Breast epithelium (tissue), 4 donors: Measurements from ENCODE around the gene GJB4. TPM values are rescaled to one million over a fixed set of nuclear protein-coding genes. Genes with fewer than 3 reads are reported as not detected.
"Not testable (repeated sequence)": the region's sequence is repeated elsewhere in the genome, so short reads cannot be mapped to it uniquely, and the experiment has no call there.

ENCODE experiments used
- DNase-seq, 2 donors: peaks; one replicate each; pipeline ENCODE4 v3.0.0-alpha.2; 2019; ENCODE audit warnings: low spot score in 2 of 2
- H3K27ac ChIP-seq, 2 donors: fragments of 200-600 bp; sonication (generic) in 1 of 2; one replicate each; pipeline ENCODE4 v1.5.1; 2016 to 2019; ENCODE audit warnings: mild to moderate bottlenecking in 1 of 2
- H3K27me3 ChIP-seq, 2 donors: fragments of 200-600 bp; sonication (generic) in 1 of 2; one replicate each; pipeline versions ENCODE4 v1.5.1 to v1.6.0; 2017 to 2019; ENCODE audit warnings: control low read depth in 1 of 2, mild to moderate bottlenecking in 1 of 2
- H3K36me3 ChIP-seq: fragments of 200-600 bp; one replicate; pipeline ENCODE4 v1.5.1; 2019
- H3K4me1 ChIP-seq, 2 donors: fragments of 200-600 bp; sonication (generic); one replicate each; pipeline ENCODE4 v1.5.1; 2016 to 2019; ENCODE audit warnings: control low read depth in 1 of 2
- H3K4me3 ChIP-seq, 3 donors: fragments of 200-600 bp; sonication (generic); 1 replicate in 2 of 3; 2 replicates in 1 of 3; pipeline ENCODE4 v1.5.1; 2016 to 2019; ENCODE audit warnings: mild to moderate bottlenecking in 3 of 3, moderate library complexity in 2 of 3
- H3K9me3 ChIP-seq, 2 donors: fragments of 200-600 bp; sonication (generic) in 1 of 2; one replicate each; pipeline ENCODE4 v1.5.1; 2016 to 2019; ENCODE audit warnings: control low read depth in 1 of 2
- POLR2A ChIP-seq: fragments of 450-650 bp; IDR thresholded peaks from one replicate; pipeline ENCODE4 v1.6.1; 2016; ENCODE audit warnings: antibody characterized with exemption, mild to moderate bottlenecking, moderate library complexity
- POLR2AphosphoS5 ChIP-seq, 3 donors: sonication (generic); formaldehyde crosslinking; IDR thresholded peaks; one replicate each; pipeline ENCODE4 v1.6.1; 2017; ENCODE audit warnings: antibody characterized with exemption in 3 of 3
- intact Hi-C: fragments of 100-400 bp; cut with DNase I; formaldehyde crosslinking; loops from one replicate; pipeline ENCODE4 v1.15.1; 2023; ENCODE audit warnings: low total_unique reads
- total RNA-seq, 3 donors: library from RNA; depleted of rRNA; stranded (reverse); fragments of >200 nt; gene quantifications; one replicate each; pipeline ENCODE4 v1.1.0, GENCODE V29; 2016
- TF ChIP-seq, protein P1 (sequence below), 3 donors: fragments of 450-650 bp; IDR thresholded peaks; one replicate each; pipeline ENCODE4 v1.5.1; 2016 to 2017; ENCODE audit warnings: antibody characterized with exemption in 3 of 3, mild to moderate bottlenecking in 3 of 3, moderate library complexity in 3 of 3

Gene GJB4
- total RNA-seq, 3 donors from 2014 or later: 0.15 TPM; not detected in 2

DNA sequence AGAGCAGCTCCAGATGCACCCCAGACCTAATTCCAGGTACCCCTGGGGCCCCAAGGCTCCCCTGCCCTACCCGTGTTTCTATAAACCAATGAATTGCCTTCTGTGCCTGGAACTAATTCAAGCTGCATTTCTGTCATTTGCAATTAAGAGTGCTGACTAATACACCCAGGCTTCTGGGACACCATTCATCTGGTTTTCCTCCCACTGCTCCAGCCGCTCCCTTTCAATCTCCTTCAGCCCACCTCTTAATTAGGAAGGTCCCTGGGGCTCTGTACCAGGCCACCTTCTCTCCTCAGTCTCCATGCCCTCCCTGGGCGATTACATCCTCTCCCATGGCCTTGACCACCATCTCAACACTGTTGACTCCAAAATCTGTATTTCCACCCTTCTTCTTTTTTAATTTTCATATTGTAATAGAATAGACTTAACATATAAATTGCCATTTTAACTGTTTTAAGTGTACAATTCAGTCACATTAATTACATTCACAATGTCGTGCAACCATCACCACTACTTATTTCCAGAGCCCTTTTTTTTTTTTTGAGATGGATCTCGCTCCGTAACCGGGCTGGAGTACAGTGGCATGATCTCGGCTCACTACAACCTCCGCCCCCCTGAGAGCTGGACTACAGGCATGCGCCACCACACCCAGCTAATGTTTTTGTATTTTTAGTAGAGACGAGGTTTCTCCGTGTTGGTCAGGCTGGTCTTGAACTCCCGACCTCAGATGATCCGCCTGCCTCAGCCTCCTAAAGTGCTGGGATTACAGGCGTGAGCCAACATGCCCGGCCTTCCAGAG is 12.2 kb downstream of the GJB4 start:
- Histone ChIP-seq H3K4me3 (no peak overlapping the region), H3K36me3 (no peaks in the 10 kb centered on the region), H3K9me3 (no peaks in the 10 kb centered on the region), H3K4me1 (no peaks in the 10 kb centered on the region), H3K27ac (no peak overlapping the region), H3K27me3 (no peaks in the 10 kb centered on the region)
- intact Hi-C loops: no loop called here
- TF ChIP-seq POLR2A (no peak), POLR2AphosphoS5 (IDR thresholded peaks at IDR 0.05) (no peak)
- TF ChIP-seq, protein P1, sequence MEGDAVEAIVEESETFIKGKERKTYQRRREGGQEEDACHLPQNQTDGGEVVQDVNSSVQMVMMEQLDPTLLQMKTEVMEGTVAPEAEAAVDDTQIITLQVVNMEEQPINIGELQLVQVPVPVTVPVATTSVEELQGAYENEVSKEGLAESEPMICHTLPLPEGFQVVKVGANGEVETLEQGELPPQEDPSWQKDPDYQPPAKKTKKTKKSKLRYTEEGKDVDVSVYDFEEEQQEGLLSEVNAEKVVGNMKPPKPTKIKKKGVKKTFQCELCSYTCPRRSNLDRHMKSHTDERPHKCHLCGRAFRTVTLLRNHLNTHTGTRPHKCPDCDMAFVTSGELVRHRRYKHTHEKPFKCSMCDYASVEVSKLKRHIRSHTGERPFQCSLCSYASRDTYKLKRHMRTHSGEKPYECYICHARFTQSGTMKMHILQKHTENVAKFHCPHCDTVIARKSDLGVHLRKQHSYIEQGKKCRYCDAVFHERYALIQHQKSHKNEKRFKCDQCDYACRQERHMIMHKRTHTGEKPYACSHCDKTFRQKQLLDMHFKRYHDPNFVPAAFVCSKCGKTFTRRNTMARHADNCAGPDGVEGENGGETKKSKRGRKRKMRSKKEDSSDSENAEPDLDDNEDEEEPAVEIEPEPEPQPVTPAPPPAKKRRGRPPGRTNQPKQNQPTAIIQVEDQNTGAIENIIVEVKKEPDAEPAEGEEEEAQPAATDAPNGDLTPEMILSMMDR (IDR thresholded peaks at IDR 0.05): no peak
- no peak for DNase-seq

DNA sequence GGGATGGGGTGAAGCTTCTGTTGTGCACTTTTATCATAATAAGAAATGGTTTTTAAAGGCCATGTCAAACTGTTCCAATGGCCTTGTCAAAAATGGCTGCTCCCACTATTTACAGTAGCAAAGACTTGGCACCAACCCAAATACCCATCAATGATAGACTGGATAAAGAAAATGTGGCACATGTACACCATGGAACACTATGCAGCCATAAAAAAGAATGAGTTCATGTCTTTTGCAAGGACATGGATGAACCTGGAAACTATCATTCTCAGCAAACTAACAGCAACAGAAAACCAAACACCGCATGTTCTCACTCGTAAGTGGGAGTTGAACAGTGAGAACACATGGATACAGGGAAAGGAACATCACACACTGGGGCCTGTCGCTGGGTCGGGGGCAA is 13.6 kb downstream of the GJB4 start:
- H3K27me3 ChIP-seq, intact Hi-C loops, H3K4me1 ChIP-seq, H3K27ac ChIP-seq, DNase-seq, H3K36me3 ChIP-seq, H3K4me3 ChIP-seq, H3K9me3 ChIP-seq: not testable (repeated sequence)

DNA sequence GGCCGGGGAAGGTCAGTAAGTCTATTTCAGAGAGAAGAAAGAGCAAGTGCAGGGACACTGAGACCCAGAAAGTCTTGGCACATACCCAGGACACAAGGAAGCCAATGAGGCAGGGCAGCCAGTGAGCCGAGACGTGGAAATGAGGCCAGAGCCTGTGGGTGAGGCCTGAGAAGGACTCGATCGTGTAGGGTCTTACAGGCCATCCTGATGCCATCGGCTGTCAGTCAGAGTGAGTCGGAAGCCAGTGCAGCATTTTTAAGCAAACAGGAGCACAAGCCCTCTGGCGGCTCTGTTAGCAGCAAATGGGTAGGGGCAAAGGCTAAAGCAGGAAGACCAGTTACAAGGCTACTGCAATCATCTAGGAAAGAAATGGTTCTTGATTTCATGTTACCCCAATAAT is 15.4 kb downstream of the GJB4 start:
- H3K27me3 ChIP-seq: no peaks in the 10 kb centered on the region
- H3K27ac ChIP-seq: no peak overlapping the region
- no peaks in the 10 kb centered on the region for H3K4me1 ChIP-seq
- intact Hi-C loops: no loop called here
- DNase-seq: no peak
- H3K4me3 ChIP-seq: no peak overlapping the region
- no peaks in the 10 kb centered on the region for H3K36me3 ChIP-seq
- TF ChIP-seq POLR2A: no peak
- TF ChIP-seq POLR2AphosphoS5 (IDR thresholded peaks at IDR 0.05): no peak
- TF ChIP-seq, protein P1 (IDR thresholded peaks at IDR 0.05): no peak
- no peaks in the 10 kb centered on the region for H3K9me3 ChIP-seq

DNA sequence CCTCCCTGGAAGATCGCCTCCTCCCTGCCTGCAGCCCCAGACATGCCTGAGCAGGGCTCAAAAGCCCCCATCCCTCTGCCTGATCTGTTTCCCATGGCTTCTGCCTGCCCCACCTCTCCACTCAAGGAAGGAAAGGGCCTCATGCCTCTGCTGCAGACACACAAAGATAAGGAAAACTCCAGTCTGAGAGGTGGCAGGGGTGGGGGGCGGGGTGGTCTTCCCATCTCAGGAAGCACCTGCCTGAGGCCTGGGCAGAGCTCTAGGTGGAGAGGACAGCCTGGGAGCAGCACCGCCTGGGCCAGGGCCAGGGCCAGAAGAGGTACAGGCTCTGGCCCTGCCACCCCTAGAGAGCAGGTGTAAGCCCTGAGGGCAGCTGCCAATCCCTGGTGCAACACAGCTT is 17.4 kb downstream of the GJB4 start:
- Histone ChIP-seq H3K9me3 (no peaks in the 10 kb centered on the region), H3K4me3 (no peak overlapping the region), H3K36me3 (no peaks in the 10 kb centered on the region), H3K27me3 (peaks cover 0 to 8% of the 10 kb centered on the region in 2 donors), H3K4me1 (peaks cover 5% of the 10 kb centered on the region in 2 donors), H3K27ac (no peak overlapping the region)
- no peak for DNase-seq
- intact Hi-C loops: no loop called here
- TF ChIP-seq, protein P1 (IDR thresholded peaks at IDR 0.05): no peak
- TF ChIP-seq POLR2A: no peak
- TF ChIP-seq POLR2AphosphoS5 (IDR thresholded peaks at IDR 0.05): no peak

DNA sequence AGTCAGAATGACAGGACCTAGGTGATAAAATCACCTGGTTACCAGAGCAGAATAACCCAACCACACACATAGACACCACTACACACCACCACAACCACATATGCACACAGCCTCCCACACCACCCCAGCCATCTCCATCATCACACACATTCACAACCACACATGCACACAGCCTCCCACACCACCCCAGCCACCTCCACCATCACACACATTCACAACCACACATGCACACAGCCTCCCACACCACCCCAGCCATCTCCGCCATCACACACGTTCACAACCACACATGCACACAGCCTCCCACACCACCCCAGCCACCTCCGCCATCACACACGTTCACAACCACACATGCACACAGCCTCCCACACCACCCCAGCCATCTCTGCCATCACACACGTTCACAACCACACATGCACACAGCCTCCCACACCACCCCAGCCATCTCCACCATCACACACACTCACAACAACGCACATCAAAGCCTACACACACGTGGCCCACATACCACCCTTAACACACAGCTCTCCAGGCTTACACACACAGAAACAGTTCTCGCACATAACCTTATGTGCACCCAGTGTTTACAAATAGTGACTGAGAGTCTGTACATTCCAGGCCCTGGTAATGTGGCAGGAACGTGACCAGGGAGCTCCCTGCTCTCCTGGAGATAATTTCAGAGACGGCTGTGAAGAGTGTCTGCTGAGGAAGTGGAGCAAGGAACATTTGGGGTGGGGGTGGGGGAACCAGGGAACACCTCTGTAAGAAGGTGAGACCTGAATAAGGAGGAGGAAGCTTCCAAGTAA is 18.2 kb downstream of the GJB4 start:
- H3K9me3 ChIP-seq: no peaks in the 10 kb centered on the region
- intact Hi-C loops: no loop called here
- no peaks in the 10 kb centered on the region for H3K36me3 ChIP-seq
- TF ChIP-seq POLR2AphosphoS5 (IDR thresholded peaks at IDR 0.05): no peak
- TF ChIP-seq, protein P1 (IDR thresholded peaks at IDR 0.05): no peak
- TF ChIP-seq POLR2A: no peak
- no peak for DNase-seq
- H3K4me1 ChIP-seq: peaks cover 5% of the 10 kb centered on the region in 2 donors
- no peak overlapping the region for H3K27ac ChIP-seq
- H3K27me3 ChIP-seq: peaks cover 0 to 16% of the 10 kb centered on the region in 2 donors
- H3K4me3 ChIP-seq: no peak overlapping the region
